ENCODE measurements around the gene OR5J2. TPM values are rescaled to one million over a fixed set of nuclear protein-coding genes. Genes with fewer than 3 reads are reported as not detected.

OR5J2 gene
- total and polyA plus RNA-seq, 2 of the 4 experiments (the other 2 are of a cell fraction): not detected

DNA sequence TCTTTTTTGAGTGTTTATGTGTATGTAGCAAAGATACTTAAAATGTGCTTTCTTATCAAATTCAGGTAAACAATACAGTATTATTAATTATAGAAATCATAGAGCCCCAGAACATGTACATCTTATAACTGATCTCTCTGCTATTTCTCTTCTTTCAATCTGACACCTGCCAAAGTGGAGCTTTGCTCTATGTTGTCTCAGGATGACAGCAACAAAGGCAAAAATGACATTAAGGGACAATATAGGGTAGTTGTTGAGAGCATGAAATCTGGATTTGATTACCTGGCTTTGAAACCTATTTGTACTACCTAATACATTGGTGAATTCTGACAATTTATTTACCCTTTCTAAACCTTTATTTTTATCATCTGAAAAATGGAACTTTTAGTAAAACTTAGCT lies 7.0 kb downstream of the OR5J2 start:
- Histone ChIP-seq H4K5ac (ENCODE audit: low read depth, low read length) (no peak overlapping the region), H3K9ac (ENCODE audit: low read depth, low read length) (no peak overlapping the region), H3K23ac (ENCODE audit: low read depth, low read length) (no peak overlapping the region), H3K79me1 (ENCODE audit: low read depth in 1 of 2, low read length in 2 of 2) (no peaks in the 10 kb centered on the region), H3K9me1 (ENCODE audit: insufficient read depth, low read length) (no peaks in the 10 kb centered on the region), H3K27me3 (ENCODE audit: control insufficient read depth, insufficient read depth, low read length) (no peaks in the 10 kb centered on the region), H3K14ac (replicated peaks; ENCODE audit: low read depth, low read length) (no peak overlapping the region), H2BK15ac (ENCODE audit: low read depth, low read length) (no peak overlapping the region), H4K20me1 (ENCODE audit: insufficient read depth, low read length) (no peaks in the 10 kb centered on the region), H2BK20ac (ENCODE audit: low read depth, low read length) (no peak overlapping the region), H3K4me2 (ENCODE audit: low read depth, low read length) (no peak overlapping the region), H2BK5ac (ENCODE audit: low read depth, low read length, poor library complexity, severe bottlenecking) (no peak overlapping the region), H2AFZ (replicated peaks; ENCODE audit: low read length, poor library complexity) (no peak overlapping the region), H3K36me3 (ENCODE audit: control insufficient read depth, insufficient read depth, low read length) (no peaks in the 10 kb centered on the region), H2AK9ac (replicated peaks; ENCODE audit: low read depth, low read length, poor library complexity) (no peak overlapping the region), H3K27ac (ENCODE audit: insufficient read depth, low read length) (no peak overlapping the region), H4K91ac (ENCODE audit: insufficient read depth, low read depth, low read length) (no peak overlapping the region), H3K4ac (ENCODE audit: low read depth, low read length) (no peak overlapping the region), H4K8ac (ENCODE audit: low read depth in 2 of 2, low read length in 2 of 2) (no peak overlapping the region), H3K9me3 (ENCODE audit: control insufficient read depth, insufficient read depth, low read length) (peaks cover 5% of the 10 kb centered on the region; the same call in 1 of the 2 replicates), H3K18ac (ENCODE audit: low read depth, low read length) (no peak overlapping the region), H3K4me1 (ENCODE audit: control insufficient read depth, insufficient read depth, low read length) (no peaks in the 10 kb centered on the region), H2AK5ac (ENCODE audit: low read depth, low read length) (no peak overlapping the region), H2BK120ac (ENCODE audit: low read depth, low read length) (no peak overlapping the region), H3K4me3 (ENCODE audit: insufficient read depth, low read depth, low read length) (no peak overlapping the region), H3K56ac (ENCODE audit: extremely low read depth, insufficient read depth, low read length) (no peak overlapping the region)
- POLR2A ChIA-PET (ENCODE audit: unreplicated experiment): no interaction called here
- TF ChIP-seq FOS (IDR thresholded peaks at IDR 0.05; ENCODE audit: low read depth, low read length) (no peak), RCOR1 (IDR thresholded peaks at IDR 0.05; ENCODE audit: insufficient replicate concordance, low read length) (no peak), MAZ (IDR thresholded peaks at IDR 0.05; ENCODE audit: borderline replicate concordance, low read depth, low read length) (no peak), SMC3 (IDR thresholded peaks at IDR 0.05; ENCODE audit: low read depth, low read length) (no peak), CHD1 (IDR thresholded peaks at IDR 0.05; ENCODE audit: low read depth, low read length) (no peak), NFE2L2 (IDR thresholded peaks at IDR 0.05; ENCODE audit: low read depth, low read length) (no peak), MXI1 (IDR thresholded peaks at IDR 0.05; ENCODE audit: borderline replicate concordance, low read depth, low read length) (no peak), RAD21 (IDR thresholded peaks at IDR 0.05; ENCODE audit: low read length) (no peak), POLR2A (IDR thresholded peaks at IDR 0.05; ENCODE audit: low read depth, low read length) (no peak), MAFK (IDR thresholded peaks at IDR 0.05; ENCODE audit: low read depth, low read length) (no peak)
- TF ChIP-seq, protein P1, sequence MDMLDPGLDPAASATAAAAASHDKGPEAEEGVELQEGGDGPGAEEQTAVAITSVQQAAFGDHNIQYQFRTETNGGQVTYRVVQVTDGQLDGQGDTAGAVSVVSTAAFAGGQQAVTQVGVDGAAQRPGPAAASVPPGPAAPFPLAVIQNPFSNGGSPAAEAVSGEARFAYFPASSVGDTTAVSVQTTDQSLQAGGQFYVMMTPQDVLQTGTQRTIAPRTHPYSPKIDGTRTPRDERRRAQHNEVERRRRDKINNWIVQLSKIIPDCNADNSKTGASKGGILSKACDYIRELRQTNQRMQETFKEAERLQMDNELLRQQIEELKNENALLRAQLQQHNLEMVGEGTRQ (IDR thresholded peaks at IDR 0.05; ENCODE audit: low read depth, low read length): no peak
- no TSS peak for BruUV-seq (replicated peaks)
- in situ Hi-C loops (cut with MboI; ENCODE audit: low sequenced_read_pairs): no loop called here
- ATAC-seq (ENCODE audit: low read depth) (no peak), DNase-seq (no peak)
- dilution Hi-C loops (cut with HindIII; ENCODE audit: low sequenced_read_pairs, unreplicated experiment): no loop called here
- CTCF ChIA-PET: interaction anchor here (0.6 kb wide), 1 partner anchor 67 kb away, joined by 3 read pairs; no protein-coding TSS in a partner anchor
- intact Hi-C loops (cut with micrococcal nuclease): no loop called here

Measured in IMR-90 (cell line).